ENCODE data around the gene RNF135. TPM values are rescaled to one million over a fixed set of nuclear protein-coding genes. Genes with fewer than 3 reads are reported as not detected.
"Not testable (repeated sequence)": the region's sequence is repeated elsewhere in the genome, so short reads cannot be mapped to it uniquely, and the experiment has no call there.

Gene RNF135
- polyA plus RNA-seq, 1 donor (not counting 4 experiments of a cell fraction or from before 2014, with no cell fraction given), result 13.6 TPM

DNA sequence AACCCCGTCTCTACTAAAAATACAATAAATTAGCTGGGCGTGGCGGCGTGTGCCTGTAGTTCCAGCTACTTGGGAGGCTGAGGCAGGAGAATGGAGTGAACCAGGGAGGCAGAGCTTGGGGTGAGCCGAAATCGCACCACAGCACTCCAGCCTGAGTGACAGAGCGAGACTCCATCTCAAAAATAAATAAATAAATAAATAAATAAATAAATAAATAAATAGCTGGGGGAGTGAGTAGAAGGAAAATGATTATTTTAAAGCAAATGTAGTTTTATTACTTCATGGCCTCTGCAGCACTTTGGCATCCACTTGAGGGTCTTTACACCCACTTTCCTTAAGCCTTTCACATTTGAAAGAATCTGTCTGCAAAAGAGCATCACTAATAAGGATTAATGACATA, 70.0 kb downstream of the RNF135 start:
- H3K9me1 ChIP-seq (ENCODE audit: control insufficient read depth, extremely low read depth, insufficient read depth, low read length); FAIRE-seq; H3K27me3 ChIP-seq (ENCODE audit: control insufficient read depth, extremely low read depth, insufficient read depth, low read length); H3K79me2 ChIP-seq (ENCODE audit: control insufficient read depth, insufficient read depth, low read length); H4K20me1 ChIP-seq (ENCODE audit: control insufficient read depth, extremely low read depth, insufficient read depth, low read length); DNase-seq (ENCODE audit: low read depth, low spot score); H2AFZ ChIP-seq (ENCODE audit: control insufficient read depth, low read length); H3K4me1 ChIP-seq (ENCODE audit: control insufficient read depth, extremely low read depth, insufficient read depth, low read length); H3K9me3 ChIP-seq (ENCODE audit: control insufficient read depth, low read depth, low read length); H3K9ac ChIP-seq (ENCODE audit: control insufficient read depth, extremely low read depth, insufficient read depth, low read length); H3K27ac ChIP-seq (ENCODE audit: control insufficient read depth, insufficient read depth, low read length); H3K36me3 ChIP-seq (ENCODE audit: control insufficient read depth in 2 of 2, extremely low read depth in 1 of 2, insufficient read depth in 2 of 2, low read length in 2 of 2); H3K4me3 ChIP-seq (ENCODE audit: control insufficient read depth in 2 of 3, extremely low read depth in 1 of 3, insufficient read depth in 2 of 3, low read depth in 1 of 3, low read length in 3 of 3); H3K4me2 ChIP-seq (ENCODE audit: control insufficient read depth, extremely low read depth, insufficient read depth, low read depth, low read length); dilution Hi-C loops (cut with MboI; ENCODE audit: extremely low pct_ligation_motif_present, low sequenced_read_pairs): not testable (repeated sequence)

DNA sequence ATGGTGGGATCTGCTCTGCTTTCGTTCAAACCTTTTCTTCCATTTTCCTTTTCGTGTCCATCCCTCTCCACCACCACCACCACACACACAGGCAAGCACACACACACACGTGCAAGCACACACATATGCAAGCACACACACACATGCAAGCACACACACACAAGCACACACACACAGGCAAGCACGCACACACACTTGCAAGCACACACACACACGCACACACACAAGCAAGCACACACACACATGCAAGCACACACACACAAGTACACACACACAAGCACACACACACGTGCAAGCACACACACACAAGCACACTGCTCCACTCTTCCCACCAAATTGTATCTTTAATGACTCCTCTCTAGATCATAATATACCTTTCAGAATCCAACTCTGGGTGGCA, 71.5 kb downstream of the RNF135 start:
- DNase-seq (ENCODE audit: low read depth, low spot score); H3K79me2 ChIP-seq (ENCODE audit: control insufficient read depth, insufficient read depth, low read length); FAIRE-seq; H3K9me1 ChIP-seq (ENCODE audit: control insufficient read depth, extremely low read depth, insufficient read depth, low read length); H3K27ac ChIP-seq (ENCODE audit: control insufficient read depth, insufficient read depth, low read length); H3K4me2 ChIP-seq (ENCODE audit: control insufficient read depth, extremely low read depth, insufficient read depth, low read depth, low read length); H3K4me3 ChIP-seq (ENCODE audit: control insufficient read depth in 2 of 3, extremely low read depth in 1 of 3, insufficient read depth in 2 of 3, low read depth in 1 of 3, low read length in 3 of 3); H3K4me1 ChIP-seq (ENCODE audit: control insufficient read depth, extremely low read depth, insufficient read depth, low read length); H3K36me3 ChIP-seq (ENCODE audit: control insufficient read depth in 2 of 2, extremely low read depth in 1 of 2, insufficient read depth in 2 of 2, low read length in 2 of 2); H3K27me3 ChIP-seq (ENCODE audit: control insufficient read depth, extremely low read depth, insufficient read depth, low read length); H3K9ac ChIP-seq (ENCODE audit: control insufficient read depth, extremely low read depth, insufficient read depth, low read length); dilution Hi-C loops (cut with MboI; ENCODE audit: extremely low pct_ligation_motif_present, low sequenced_read_pairs); H4K20me1 ChIP-seq (ENCODE audit: control insufficient read depth, extremely low read depth, insufficient read depth, low read length); H2AFZ ChIP-seq (ENCODE audit: control insufficient read depth, low read length); H3K9me3 ChIP-seq (ENCODE audit: control insufficient read depth, low read depth, low read length): not testable (repeated sequence)

DNA sequence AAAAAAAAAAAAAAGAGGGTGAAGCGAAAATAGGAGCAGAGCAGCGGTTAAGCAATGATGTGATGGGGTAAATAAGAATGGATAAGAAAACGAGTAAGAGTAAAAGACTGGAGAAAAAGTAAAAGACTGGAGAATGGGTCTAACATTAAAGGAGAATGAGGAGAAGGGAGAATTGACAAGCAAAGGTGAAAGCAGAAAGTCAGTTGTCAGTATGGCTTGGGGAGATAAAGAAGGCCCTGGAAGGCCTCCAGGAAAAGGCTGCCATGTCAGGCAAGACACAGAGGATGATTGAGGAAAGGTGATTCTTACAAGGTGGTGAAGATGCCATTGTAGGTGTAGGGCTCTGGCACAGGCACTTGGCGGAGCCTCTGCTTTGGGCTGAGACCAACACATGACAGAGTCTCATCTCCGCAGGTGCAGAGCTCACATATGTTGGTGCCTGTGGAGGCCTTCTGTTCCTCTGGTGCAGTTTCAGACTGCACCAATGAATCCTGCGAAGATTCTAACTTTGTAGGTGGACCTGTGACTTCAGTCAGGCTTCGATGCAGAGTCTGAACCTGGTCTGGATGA, 76.1 kb downstream of the RNF135 start:
- H2AFZ ChIP-seq (ENCODE audit: control insufficient read depth, low read length); dilution Hi-C loops (cut with MboI; ENCODE audit: extremely low pct_ligation_motif_present, low sequenced_read_pairs); H3K27me3 ChIP-seq (ENCODE audit: control insufficient read depth, extremely low read depth, insufficient read depth, low read length); H3K79me2 ChIP-seq (ENCODE audit: control insufficient read depth, insufficient read depth, low read length); H3K9ac ChIP-seq (ENCODE audit: control insufficient read depth, extremely low read depth, insufficient read depth, low read length); DNase-seq (ENCODE audit: low read depth, low spot score); H3K4me1 ChIP-seq (ENCODE audit: control insufficient read depth, extremely low read depth, insufficient read depth, low read length); H3K4me3 ChIP-seq (ENCODE audit: control insufficient read depth in 2 of 3, extremely low read depth in 1 of 3, insufficient read depth in 2 of 3, low read depth in 1 of 3, low read length in 3 of 3); H3K27ac ChIP-seq (ENCODE audit: control insufficient read depth, insufficient read depth, low read length); H3K4me2 ChIP-seq (ENCODE audit: control insufficient read depth, extremely low read depth, insufficient read depth, low read depth, low read length); H4K20me1 ChIP-seq (ENCODE audit: control insufficient read depth, extremely low read depth, insufficient read depth, low read length); H3K9me3 ChIP-seq (ENCODE audit: control insufficient read depth, low read depth, low read length); FAIRE-seq; H3K36me3 ChIP-seq (ENCODE audit: control insufficient read depth in 2 of 2, extremely low read depth in 1 of 2, insufficient read depth in 2 of 2, low read length in 2 of 2); H3K9me1 ChIP-seq (ENCODE audit: control insufficient read depth, extremely low read depth, insufficient read depth, low read length): not testable (repeated sequence)
